ENCODE data around the gene ESR2. TPM values are rescaled to one million over a fixed set of nuclear protein-coding genes. Genes with fewer than 3 reads are reported as not detected.

Gene ESR2
- total and polyA plus RNA-seq, 2 of the 8 experiments (the other 6 are each of a cell fraction or from before 2014, with no cell fraction given) = 0.19 to 0.23 TPM

GRCh38 chr14:64303471-64303917, 9.3 kb upstream of the ESR2 start (continued):
- no peak for TF ChIP-seq EZH2 (IDR thresholded peaks at IDR 0.05; ENCODE audit: low read depth, low read length, severe bottlenecking)
- peak; percentile 23; the same call in 1 of the 2 replicates for TF ChIP-seq BRCA1 (IDR thresholded peaks at IDR 0.05; ENCODE audit: low read depth, low read length)
- no peak for TF ChIP-seq SIN3A (conservative IDR thresholded peaks at IDR 0.05 in 1 of 2, IDR thresholded peaks at IDR 0.05 in 1 of 2; ENCODE audit: low read depth in 1 of 2, low read length in 2 of 2)
- TF ChIP-seq ZNF274 (IDR thresholded peaks at IDR 0.05; ENCODE audit: borderline replicate concordance, extremely low read depth, low read length) = no peak
- TF ChIP-seq SUZ12 (IDR thresholded peaks at IDR 0.05; ENCODE audit: low read length) = no peak
